Kidney epithelial cell (primary cell): ENCODE results near the gene EFL1. TPM values are rescaled to one million over a fixed set of nuclear protein-coding genes. Genes with fewer than 3 reads are reported as not detected.
A peak's percentile ranks its signal among the peaks of the same experiment; 100 is the strongest.

Experiments
- DNase-seq: peaks from one replicate; pipeline ENCODE4 v3.0.0-alpha.2; 2010; ENCODE audit warnings: low read depth
- H3K27me3 ChIP-seq: 2 replicates; pipeline ENCODE4 v1.6.0; 2011; ENCODE audit warnings: low read length; ENCODE audit not compliant: control insufficient read depth, insufficient read depth
- H3K36me3 ChIP-seq: 2 replicates; pipeline ENCODE4 v1.5.1; 2011; ENCODE audit warnings: low read length; ENCODE audit not compliant: control insufficient read depth, insufficient read depth
- H3K4me3 ChIP-seq: 2 replicates; pipeline ENCODE4 v1.5.1; 2011; ENCODE audit warnings: low read depth, mild to moderate bottlenecking, control low read depth, low read length
- total RNA-seq: library from RNA; depleted of rRNA; stranded (reverse); fragments of >200 nt; gene quantifications from 2 replicates; pipeline ENCODE4 v1.2.3, GENCODE V29; 2015
- TF ChIP-seq, protein P1 (sequence below): IDR thresholded peaks from 2 replicates; pipeline ENCODE4 v1.5.1; 2011; ENCODE audit warnings: mild to moderate bottlenecking, moderate library complexity, low read length, control low read depth, inconsistent platforms; ENCODE audit not compliant: insufficient read depth, poor library complexity, severe bottlenecking

The EFL1 gene
- total RNA-seq, 1 donor from 2014 or later: 21.8 TPM

DNA sequence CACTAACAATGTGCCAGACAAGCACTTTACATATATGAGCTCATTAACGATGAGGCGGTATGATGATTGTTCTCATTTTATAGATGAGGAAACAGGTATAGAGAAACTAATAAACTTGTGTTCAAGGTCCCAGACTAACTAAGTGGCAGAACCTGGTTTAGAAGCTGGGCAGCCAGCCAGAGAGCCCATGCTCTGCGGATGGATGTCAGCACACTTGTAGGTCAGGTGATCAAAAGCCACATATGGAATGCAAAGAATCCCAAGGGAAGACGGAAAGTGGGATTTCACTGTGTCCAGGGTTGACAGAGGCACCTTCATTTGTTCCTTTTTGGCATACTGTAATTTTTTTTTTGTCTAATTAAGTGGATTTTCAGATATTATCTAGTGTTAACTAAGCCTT lies 103.7 kb downstream of the EFL1 start:
- TF ChIP-seq, protein P1, sequence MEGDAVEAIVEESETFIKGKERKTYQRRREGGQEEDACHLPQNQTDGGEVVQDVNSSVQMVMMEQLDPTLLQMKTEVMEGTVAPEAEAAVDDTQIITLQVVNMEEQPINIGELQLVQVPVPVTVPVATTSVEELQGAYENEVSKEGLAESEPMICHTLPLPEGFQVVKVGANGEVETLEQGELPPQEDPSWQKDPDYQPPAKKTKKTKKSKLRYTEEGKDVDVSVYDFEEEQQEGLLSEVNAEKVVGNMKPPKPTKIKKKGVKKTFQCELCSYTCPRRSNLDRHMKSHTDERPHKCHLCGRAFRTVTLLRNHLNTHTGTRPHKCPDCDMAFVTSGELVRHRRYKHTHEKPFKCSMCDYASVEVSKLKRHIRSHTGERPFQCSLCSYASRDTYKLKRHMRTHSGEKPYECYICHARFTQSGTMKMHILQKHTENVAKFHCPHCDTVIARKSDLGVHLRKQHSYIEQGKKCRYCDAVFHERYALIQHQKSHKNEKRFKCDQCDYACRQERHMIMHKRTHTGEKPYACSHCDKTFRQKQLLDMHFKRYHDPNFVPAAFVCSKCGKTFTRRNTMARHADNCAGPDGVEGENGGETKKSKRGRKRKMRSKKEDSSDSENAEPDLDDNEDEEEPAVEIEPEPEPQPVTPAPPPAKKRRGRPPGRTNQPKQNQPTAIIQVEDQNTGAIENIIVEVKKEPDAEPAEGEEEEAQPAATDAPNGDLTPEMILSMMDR: no peak
- H3K36me3 ChIP-seq: no peaks in the 10 kb centered on the region
- H3K27me3 ChIP-seq: no peaks in the 10 kb centered on the region
- no peak for DNase-seq
- H3K4me3 ChIP-seq: no peak overlapping the region

DNA sequence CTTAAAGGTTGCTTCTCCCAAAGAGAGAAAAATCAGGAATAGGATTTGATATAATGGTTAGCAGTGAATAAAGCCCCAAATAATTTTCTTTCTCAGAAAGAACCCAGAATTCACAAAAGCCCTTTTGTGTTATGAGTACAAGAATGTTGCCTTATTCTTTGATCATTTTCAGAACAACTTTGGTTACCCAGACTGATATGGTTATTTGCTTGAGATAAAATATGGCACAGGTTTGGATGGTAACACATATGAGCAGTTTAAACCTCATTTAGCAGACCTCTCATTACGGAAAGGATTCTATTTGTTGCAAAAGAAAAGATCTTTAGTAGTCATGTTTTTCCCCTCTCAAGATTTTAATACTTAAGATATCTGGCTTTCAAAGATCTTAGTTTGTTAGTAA lies 111.9 kb downstream of the EFL1 start:
- H3K36me3 ChIP-seq: no peaks in the 10 kb centered on the region
- TF ChIP-seq, protein P1: no peak
- DNase-seq: no peak

DNA sequence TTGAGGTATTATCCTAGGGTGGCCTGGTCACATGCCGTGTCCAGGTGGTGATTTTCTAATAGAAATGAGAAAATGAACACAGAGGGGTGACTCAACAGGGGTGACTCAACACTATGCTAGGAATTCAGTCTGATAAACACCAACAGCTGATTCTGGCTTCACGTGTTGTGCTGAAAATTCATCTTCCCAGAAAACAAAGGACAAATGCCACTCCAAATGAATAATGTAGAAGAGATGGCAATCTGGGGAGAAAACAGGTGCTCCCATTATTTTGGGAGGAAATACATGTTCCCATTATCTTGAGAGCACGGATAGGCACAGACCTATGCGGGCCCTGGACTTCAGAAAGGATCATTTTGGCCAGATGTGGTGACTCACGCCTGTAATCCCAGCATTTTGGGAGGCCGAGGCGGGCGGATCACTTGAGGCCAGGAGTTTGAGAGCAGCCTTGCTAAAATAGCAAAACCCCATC lies 115.5 kb downstream of the EFL1 start:
- Histone ChIP-seq H3K4me3 (no peak overlapping the region), H3K36me3 (no peaks in the 10 kb centered on the region), H3K27me3 (no peaks in the 10 kb centered on the region)
- peak; percentile 59 for DNase-seq
- TF ChIP-seq, protein P1: no peak

More for the DNA sequence above, 111.9 kb downstream of the EFL1 start:
- Histone ChIP-seq H3K4me3 (no peak overlapping the region), H3K27me3 (no peaks in the 10 kb centered on the region)

DNA sequence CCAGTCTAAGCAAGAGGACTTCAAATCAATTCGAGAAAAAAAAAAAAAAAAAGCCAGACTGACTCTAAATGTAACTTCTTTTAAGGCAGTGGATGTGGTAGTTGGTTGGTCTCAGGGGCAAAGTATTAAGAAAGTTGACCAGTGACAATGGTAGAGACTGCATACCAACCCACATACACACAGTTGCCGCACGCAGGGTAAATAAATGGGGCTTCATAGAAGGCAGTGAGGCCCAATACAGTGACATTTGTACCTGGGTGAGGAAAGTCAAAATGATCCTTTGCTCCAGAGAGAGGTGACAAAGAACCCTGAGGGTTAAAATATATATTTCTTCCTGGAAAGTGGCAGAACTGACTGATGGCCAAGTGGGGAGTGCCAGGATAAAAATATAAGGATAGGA lies 116.0 kb downstream of the EFL1 start:
- TF ChIP-seq, protein P1: no peak
- H3K27me3 ChIP-seq: no peaks in the 10 kb centered on the region
- H3K36me3 ChIP-seq: no peaks in the 10 kb centered on the region
- no peak overlapping the region for H3K4me3 ChIP-seq
- no peak for DNase-seq

DNA sequence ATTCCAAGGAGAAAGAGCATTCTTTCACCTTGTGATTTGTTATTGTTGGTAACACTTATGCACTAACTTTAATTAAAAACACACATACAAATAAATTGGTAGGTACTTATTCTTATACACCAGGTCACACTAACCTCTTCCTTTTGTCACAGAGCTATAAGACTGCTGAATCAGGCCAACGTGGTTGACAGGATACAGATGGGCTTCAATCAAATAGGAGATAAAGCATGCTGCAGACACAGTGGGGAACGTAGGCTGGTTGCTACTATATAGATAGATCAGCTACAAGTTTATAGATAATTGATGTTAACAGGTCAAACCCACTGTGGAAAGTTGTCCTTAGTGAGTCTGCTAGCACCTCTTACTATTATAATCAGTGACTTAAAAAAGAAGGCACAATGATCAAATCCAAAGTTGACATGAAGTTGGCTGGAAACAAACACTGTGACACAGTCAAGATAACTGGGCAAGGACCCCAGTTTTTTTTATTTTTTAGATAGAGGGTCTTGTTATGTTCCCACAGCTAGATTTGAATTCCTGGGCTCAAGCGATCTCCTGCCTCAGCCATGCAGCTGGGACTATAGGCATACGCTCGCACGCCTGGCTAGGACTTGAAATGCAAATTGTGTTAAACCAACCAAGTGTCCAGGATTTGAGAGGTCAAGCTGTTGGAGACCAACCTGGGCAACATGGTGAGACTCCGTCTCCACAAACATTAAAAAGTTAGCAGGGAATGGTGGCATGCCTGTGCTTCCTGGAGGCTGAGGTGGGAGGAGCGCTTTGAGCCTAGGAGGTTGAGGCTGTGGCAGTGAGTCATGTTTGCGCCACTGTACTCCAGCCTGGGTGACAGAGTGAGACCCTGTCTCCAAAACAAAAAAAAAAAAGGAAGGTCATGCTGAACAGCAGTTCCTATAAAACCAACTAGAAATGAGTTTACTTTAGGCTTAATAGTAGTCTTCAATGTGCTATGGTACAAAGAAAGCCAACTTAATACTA lies 118.8 kb downstream of the EFL1 start:
- TF ChIP-seq, protein P1: no peak
- Histone ChIP-seq H3K4me3 (no peak overlapping the region), H3K27me3 (no peaks in the 10 kb centered on the region), H3K36me3 (no peaks in the 10 kb centered on the region)
- no peak for DNase-seq
